Mesendoderm (in vitro differentiated cells): ENCODE results near the gene CDIPT.

Experiments used
- DNase-seq: peaks from one replicate; pipeline ENCODE4 v3.0.0; 2013
- H2AK5ac ChIP-seq: 2 replicates; pipeline ENCODE4 v1.6.1; 2013; ENCODE audit warnings: low read length, inconsistent platforms
- H2BK120ac ChIP-seq: 2 replicates; pipeline ENCODE4 v1.6.1; 2013; ENCODE audit warnings: low read depth, mild to moderate bottlenecking, low read length, moderate library complexity, mixed read lengths
- H2BK15ac ChIP-seq: replicated peaks from 2 replicates; pipeline ENCODE4 v1.6.1; 2013; ENCODE audit warnings: low read depth, mild to moderate bottlenecking, moderate library complexity
- H2BK5ac ChIP-seq: 2 replicates; pipeline ENCODE4 v1.6.1; 2013; ENCODE audit warnings: low read length, inconsistent platforms
- H3K18ac ChIP-seq: 2 replicates; pipeline ENCODE4 v1.6.1; 2013; ENCODE audit warnings: mild to moderate bottlenecking, low read length, mixed read lengths
- H3K23ac ChIP-seq: one replicate; pipeline ENCODE4 v1.6.1; 2013; ENCODE audit warnings: low read length
- H3K27ac ChIP-seq: 2 replicates; pipeline ENCODE4 v1.5.1; 2013; ENCODE audit warnings: low read depth, mild to moderate bottlenecking, inconsistent platforms, low read length, moderate library complexity
- H3K27me3 ChIP-seq: 2 replicates; pipeline ENCODE4 v1.6.1; 2013; ENCODE audit warnings: low read length, control low read depth, mild to moderate bottlenecking, inconsistent platforms; ENCODE audit not compliant: insufficient read depth, poor library complexity
- H3K36me3 ChIP-seq: 2 replicates; pipeline ENCODE4 v1.6.1; 2013; ENCODE audit warnings: low read length, inconsistent platforms; ENCODE audit not compliant: control insufficient read depth, insufficient read depth
- H3K4ac ChIP-seq: one replicate; pipeline ENCODE4 v1.6.1; 2013; ENCODE audit warnings: low read depth, mild to moderate bottlenecking, low read length, moderate library complexity
- H3K4me1 ChIP-seq: 2 replicates; pipeline ENCODE4 v1.6.1; 2013; ENCODE audit warnings: low read depth, low read length, inconsistent platforms; ENCODE audit not compliant: control insufficient read depth
- H3K4me2 ChIP-seq: 2 replicates; pipeline ENCODE4 v1.6.1; 2013; ENCODE audit warnings: low read length
- H3K4me3 ChIP-seq: 2 replicates; pipeline ENCODE4 v1.5.1; 2013; ENCODE audit warnings: mild to moderate bottlenecking, low read length
- H3K56ac ChIP-seq: one replicate; pipeline ENCODE4 v1.6.1; 2013; ENCODE audit warnings: low read length
- H3K79me1 ChIP-seq: 2 replicates; pipeline ENCODE4 v1.6.1; 2013; ENCODE audit warnings: low read length, inconsistent platforms
- H3K79me2 ChIP-seq: 2 replicates; pipeline ENCODE4 v1.6.1; 2013; ENCODE audit warnings: mild to moderate bottlenecking, low read length; ENCODE audit not compliant: control insufficient read depth, insufficient read depth
- H3K9ac ChIP-seq: 2 replicates; pipeline ENCODE4 v1.6.1; 2013; ENCODE audit warnings: low read length, inconsistent platforms
- H4K5ac ChIP-seq: one replicate; pipeline ENCODE4 v1.6.1; 2013; ENCODE audit warnings: low read length
- H4K8ac ChIP-seq: one replicate; pipeline ENCODE4 v1.6.1; 2013; ENCODE audit warnings: low read depth, mild to moderate bottlenecking, control low read depth, low read length, moderate library complexity
- WGBS: extraction: QIAGEN DNeasy Blood & Tissue Kit; methylation state at CpG from one replicate; pipeline ENCODE4 v1.1.7; 2013; ENCODE audit warnings: low lambda C conversion rate, missing lambda C conversion rate; ENCODE audit not compliant: insufficient coverage; ENCODE audit errors: extremely low coverage; 5-methylcytosine and 5-hydroxymethylcytosine counted together

Gene CDIPT

GRCh38 chr16:29818082-29818481 is 44.9 kb downstream of the CDIPT start:
- Histone ChIP-seq H3K27me3 (no peaks in the 10 kb centered on the region), H2BK5ac (no peak overlapping the region), H3K79me1 (peaks cover 5% of the 10 kb centered on the region), H2BK15ac (no peak overlapping the region), H3K23ac (no peak overlapping the region), H3K79me2 (peaks cover 11% of the 10 kb centered on the region), H3K4me2 (no peak overlapping the region), H4K5ac (no peak overlapping the region), H4K8ac (no peak overlapping the region), H3K18ac (no peak overlapping the region), H3K36me3 (peaks cover 2% of the 10 kb centered on the region), H3K4me1 (peaks cover 15% of the 10 kb centered on the region), H2AK5ac (no peak overlapping the region), H3K56ac (peak overlapping the region; percentile 22), H2BK120ac (no peak overlapping the region), H3K4me3 (no peak overlapping the region), H3K4ac (no peak overlapping the region), H3K27ac (no peak overlapping the region), H3K9ac (peak overlapping the region; percentile 26)
- no CpG with 5 or more reads among the region's 4 CpGs for WGBS
- DNase-seq, result no peak

- Histone ChIP-seq H3K23ac (peak overlapping the region; percentile 81), H2BK15ac (no peak overlapping the region)
These were observed 46.2 kb downstream of the CDIPT start for GRCh38 chr16:29816694-29817441.

DNA sequence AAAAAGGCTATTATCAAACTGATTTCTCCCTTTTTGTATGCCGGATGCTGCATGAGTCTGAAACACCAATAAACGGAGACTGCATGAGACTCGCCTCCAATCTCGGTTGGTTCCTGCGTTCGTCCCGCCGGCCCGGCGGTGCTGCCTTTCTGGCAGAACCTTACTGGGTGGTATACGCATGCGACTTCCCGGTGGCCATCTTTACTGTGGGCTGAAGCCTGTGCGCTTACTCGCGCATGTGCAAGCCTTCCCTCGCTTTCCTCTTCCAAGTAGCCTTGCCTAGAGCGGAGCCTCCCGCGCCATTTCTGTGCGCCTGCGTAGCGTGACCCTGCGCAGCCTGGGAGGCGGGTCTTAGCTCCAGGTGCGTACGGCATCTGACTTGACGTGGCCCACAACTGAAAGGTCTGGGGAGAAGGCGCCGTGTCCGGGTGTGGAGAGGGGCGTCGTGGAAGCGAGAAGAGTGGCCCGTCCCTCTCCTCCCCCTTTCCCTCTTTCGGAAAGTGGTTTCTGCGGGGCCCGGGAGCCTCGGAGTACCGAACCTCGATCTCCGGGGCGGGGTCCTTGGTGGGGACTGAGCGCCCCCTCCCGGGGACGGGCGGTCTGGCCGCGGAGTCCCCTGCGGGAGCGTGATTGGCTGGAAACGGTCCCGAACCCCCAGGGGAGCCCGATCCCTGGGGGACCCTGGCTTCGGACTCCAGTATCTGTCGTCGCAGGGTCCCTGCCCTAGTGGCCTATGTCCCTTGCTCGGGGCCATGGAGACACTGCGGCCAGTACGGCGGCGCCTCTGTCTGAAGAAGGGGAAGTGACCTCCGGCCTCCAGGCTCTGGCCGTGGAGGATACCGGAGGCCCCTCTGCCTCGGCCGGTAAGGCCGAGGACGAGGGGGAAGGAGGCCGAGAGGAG is 47.0 kb downstream of the CDIPT start, which contains the start of gene PAGR1:
Gene PAGR1 (plus strand): TSS at position 360 of the 901 bp plus-strand sequence. CDS start 374 bp downstream, at position 734.
- Histone ChIP-seq H3K56ac (peak within 1 kb of the TSS; percentile 93), H3K4me1 (peaks cover 17% of the 10 kb centered on the region), H2BK5ac (peak within 1 kb of the TSS; percentile 95), H4K5ac (peak within 1 kb of the TSS; percentile 42), H3K79me1 (peaks cover 5% of the 10 kb centered on the region), H3K4me2 (peak within 1 kb of the TSS; percentile 88), H3K36me3 (peaks cover 2% of the 10 kb centered on the region), H2AK5ac (peak within 1 kb of the TSS; percentile 28), H3K27ac (peak within 1 kb of the TSS; percentile 76), H3K9ac (peak within 1 kb of the TSS; percentile 99), H3K27me3 (no peaks in the 10 kb centered on the region), H2BK15ac (no peak within 1 kb of the TSS), H2BK120ac (no peak within 1 kb of the TSS), H3K4ac (peak within 1 kb of the TSS; percentile 88), H3K4me3 (peak within 1 kb of the TSS; percentile 92), H3K23ac (peak within 1 kb of the TSS; percentile 81), H3K18ac (peak within 1 kb of the TSS; percentile 10), H4K8ac (peak within 1 kb of the TSS; percentile 82), H3K79me2 (peaks cover 11% of the 10 kb centered on the region)
- DNase-seq, result peak; percentile 100
- no CpG with 5 or more reads among the region's 70 CpGs for WGBS

More at GRCh38 chr16:29816694-29817441, 46.2 kb downstream of the CDIPT start:
- no CpG with 5 or more reads among the region's 37 CpGs for WGBS
- H3K27ac ChIP-seq, result peak overlapping the region; percentile 76
- H3K4me2 ChIP-seq, result peak overlapping the region; percentile 57
- peaks cover 11% of the 10 kb centered on the region for H3K79me2 ChIP-seq
- H3K79me1 ChIP-seq, result peaks cover 5% of the 10 kb centered on the region
- H2BK120ac ChIP-seq, result no peak overlapping the region
- H3K18ac ChIP-seq, result peak overlapping the region; percentile 10
- H4K8ac ChIP-seq, result peak overlapping the region; percentile 82
- peak overlapping the region; percentile 88 for H3K4ac ChIP-seq
- peak overlapping the region; percentile 28 for H2AK5ac ChIP-seq
- peaks cover 2% of the 10 kb centered on the region for H3K36me3 ChIP-seq
- H3K27me3 ChIP-seq, result no peaks in the 10 kb centered on the region
- peak overlapping the region; percentile 95 for H2BK5ac ChIP-seq
- H4K5ac ChIP-seq, result peak overlapping the region; percentile 42
- peak; percentile 80 for DNase-seq
- peak overlapping the region; percentile 99 for H3K9ac ChIP-seq
- peaks cover 19% of the 10 kb centered on the region for H3K4me1 ChIP-seq
- H3K56ac ChIP-seq, result peak overlapping the region; percentile 93
- H3K4me3 ChIP-seq, result peak overlapping the region; percentile 92

DNA sequence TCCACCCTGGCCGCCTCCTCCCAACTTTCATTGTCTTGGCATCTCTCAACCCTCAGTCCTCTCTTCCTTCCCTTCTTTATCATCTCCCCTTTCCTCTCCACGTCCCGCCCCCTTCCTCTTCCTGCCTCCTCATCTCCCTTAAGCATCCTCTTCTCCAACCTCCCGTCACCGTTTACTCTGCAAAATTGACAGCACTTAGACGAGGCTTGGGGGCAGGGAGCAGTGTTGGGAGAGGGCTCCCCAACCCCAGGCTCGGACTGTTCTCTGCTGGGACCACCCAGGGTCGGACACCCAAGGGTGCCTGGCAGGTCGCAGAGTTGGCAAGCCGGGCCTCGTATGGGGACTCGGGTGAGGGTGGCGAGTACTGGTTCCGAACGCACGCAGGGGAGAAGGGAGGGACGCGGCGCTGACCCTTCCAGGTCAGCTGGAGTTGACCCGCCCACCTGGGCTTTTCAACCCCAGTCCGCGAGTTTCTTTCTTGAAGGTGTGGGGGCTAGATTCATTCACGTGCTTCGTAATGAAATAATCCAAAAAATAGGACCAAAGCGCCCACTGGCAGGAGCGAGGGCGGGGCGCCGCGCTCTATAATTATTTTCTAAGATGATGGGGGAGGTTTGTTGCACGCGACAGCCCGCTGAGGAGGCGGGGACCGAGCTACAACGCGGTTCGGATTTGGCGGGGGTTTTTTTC is 47.8 kb downstream of the CDIPT start:
- H3K9ac ChIP-seq, result peak overlapping the region; percentile 76
- peak overlapping the region; percentile 86 for H3K56ac ChIP-seq
- peaks cover 4% of the 10 kb centered on the region for H3K36me3 ChIP-seq
- H4K5ac ChIP-seq, result no peak overlapping the region
- H2BK120ac ChIP-seq, result no peak overlapping the region
- peaks cover 20% of the 10 kb centered on the region for H3K4me1 ChIP-seq
- H3K4me2 ChIP-seq, result peak overlapping the region; percentile 88
- H3K27ac ChIP-seq, result peak overlapping the region; percentile 2
- no peak overlapping the region for H3K23ac ChIP-seq
- peaks cover 11% of the 10 kb centered on the region for H3K79me2 ChIP-seq
- H2BK5ac ChIP-seq, result no peak overlapping the region
- H2BK15ac ChIP-seq, result no peak overlapping the region
- peak overlapping the region; percentile 11 for H3K4ac ChIP-seq
- no peak overlapping the region for H4K8ac ChIP-seq
- H3K4me3 ChIP-seq, result peak overlapping the region; percentile 48
- H3K18ac ChIP-seq, result peak overlapping the region; percentile 6
- no CpG with 5 or more reads among the region's 39 CpGs for WGBS
- DNase-seq, result peak; percentile 59
- no peaks in the 10 kb centered on the region for H3K27me3 ChIP-seq
- peaks cover 5% of the 10 kb centered on the region for H3K79me1 ChIP-seq
- H2AK5ac ChIP-seq, result peak overlapping the region; percentile 95

DNA sequence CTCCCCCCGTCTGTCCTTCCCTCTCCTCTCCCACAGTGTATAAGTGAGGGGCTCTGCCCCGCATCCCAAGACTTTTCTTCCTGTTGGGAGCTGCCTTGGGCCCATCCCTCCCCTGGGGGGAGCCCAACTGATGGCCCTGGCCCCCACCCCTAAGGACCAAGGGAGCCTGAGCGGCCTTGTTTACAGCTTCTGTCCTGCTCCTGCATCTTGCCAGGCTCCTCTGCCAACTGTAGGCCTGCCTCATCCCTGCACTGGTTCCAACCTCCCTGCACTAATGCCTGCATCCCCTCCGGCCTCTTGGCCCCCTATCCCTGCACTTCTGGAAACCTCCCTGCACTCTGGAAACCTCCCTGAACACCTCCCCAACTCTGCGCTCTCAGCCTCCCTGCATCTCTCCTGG is 48.4 kb downstream of the CDIPT start:
- Histone ChIP-seq H3K4me2 (peak overlapping the region; percentile 60), H3K79me1 (peaks cover 5% of the 10 kb centered on the region), H2BK120ac (no peak overlapping the region), H3K23ac (no peak overlapping the region), H3K9ac (peak overlapping the region; percentile 76), H3K27me3 (no peaks in the 10 kb centered on the region), H2BK5ac (no peak overlapping the region), H3K56ac (peak overlapping the region; percentile 86), H4K5ac (no peak overlapping the region), H3K36me3 (peaks cover 4% of the 10 kb centered on the region), H2AK5ac (peak overlapping the region; percentile 95), H3K79me2 (peaks cover 14% of the 10 kb centered on the region), H3K4ac (no peak overlapping the region), H3K4me3 (no peak overlapping the region), H2BK15ac (no peak overlapping the region), H3K18ac (no peak overlapping the region), H3K27ac (no peak overlapping the region), H3K4me1 (peaks cover 22% of the 10 kb centered on the region), H4K8ac (no peak overlapping the region)
- no CpG with 5 or more reads among the region's 5 CpGs for WGBS
- no peak for DNase-seq
